CD4-positive, alpha-beta T cell treated with Interleukin-4 for 1 hour (primary cell): ENCODE data around the gene PRR36.
A peak's percentile ranks its signal among the peaks of the same experiment; 100 is the strongest.

ENCODE experiments used
- DNase-seq, 2 donors: peaks; one replicate each; pipeline ENCODE4 v3.0.0-alpha.2; 2020 to 2022

The PRR36 gene

GRCh38 chr19:7842661-7843294 is 31.4 kb downstream of the PRR36 start:
- DNase-seq: no peak

GRCh38 chr19:7841751-7842660 is 32.2 kb downstream of the PRR36 start:
- DNase-seq: no peak

GRCh38 chr19:7840629-7841028 is 33.6 kb downstream of the PRR36 start:
- DNase-seq: no peak

- no peak for DNase-seq
These were observed 34.7 kb downstream of the PRR36 start for GRCh38 chr19:7839476-7839875.

GRCh38 chr19:7833225-7834099 is 40.7 kb downstream of the PRR36 start:
- DNase-seq: no peak

GRCh38 chr19:7832781-7833180 is 41.4 kb downstream of the PRR36 start:
- no peak for DNase-seq

GRCh38 chr19:7832009-7832408 is 42.2 kb downstream of the PRR36 start:
- DNase-seq: no peak

GRCh38 chr19:7831452-7831851 is 42.7 kb downstream of the PRR36 start:
- no peak for DNase-seq

- no peak for DNase-seq
These were observed 43.4 kb downstream of the PRR36 start for GRCh38 chr19:7830823-7831222.

GRCh38 chr19:7830272-7830771 is 43.9 kb downstream of the PRR36 start:
- DNase-seq: no peak

- DNase-seq: peak; percentile 100
These were observed 44.5 kb downstream of the PRR36 start, which contains the start of gene EVI5L for GRCh38 chr19:7829561-7830271. Gene EVI5L, plus strand, starts transcription at chr19:7830218. Its CDS starts 16,325 bp downstream, at chr19:7846543.

- DNase-seq: no peak
These were observed 45.0 kb downstream of the PRR36 start for GRCh38 chr19:7829166-7829520.

- DNase-seq: no peak
These were observed 50.4 kb downstream of the PRR36 start for GRCh38 chr19:7823686-7824301.

GRCh38 chr19:7822910-7823515 is 51.2 kb downstream of the PRR36 start:
- DNase-seq: no peak

- DNase-seq: no peak
These were observed 53.6 kb downstream of the PRR36 start for GRCh38 chr19:7820588-7820987.

- no peak for DNase-seq
These were observed 54.9 kb downstream of the PRR36 start for GRCh38 chr19:7819337-7819736.

- no peak for DNase-seq
These were observed 55.4 kb downstream of the PRR36 start for GRCh38 chr19:7818806-7819205.
